Activated CD4-positive, alpha-beta T cell treated with anti-CD3 and anti-CD28 coated beads, Interleukin-2, amount 50 U/mL, for 48 hours (primary cell): ENCODE measurements around the gene ECI1.
"Not testable (repeated sequence)": the region's sequence is repeated elsewhere in the genome, so short reads cannot be mapped to it uniquely, and the experiment has no call there.

ENCODE experiments used
- DNase-seq, 2 experiments: peaks; one replicate each; pipeline ENCODE4 v3.0.0-alpha.2; 2020

The ECI1 gene

GRCh38 chr16:2278956-2279800 lies 27.8 kb upstream of the ECI1 start:
- no peak for DNase-seq

DNA sequence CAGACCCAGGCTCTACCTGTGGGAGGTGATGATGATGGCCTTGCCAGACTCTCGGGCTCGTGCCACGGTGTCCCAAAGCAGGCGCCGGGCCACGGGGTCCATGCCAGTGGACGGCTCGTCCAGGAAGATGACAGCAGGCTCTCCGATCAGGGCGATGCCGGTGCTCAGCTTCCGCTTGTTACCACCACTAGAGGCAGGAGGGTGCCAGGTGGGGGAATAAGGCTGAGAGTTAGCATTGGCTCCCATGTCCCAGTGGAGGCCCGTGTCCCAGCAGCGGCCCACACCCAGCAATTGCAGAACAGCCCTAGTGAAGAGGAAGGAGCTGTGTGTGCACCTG lies 26.9 kb upstream of the ECI1 start:
- DNase-seq = no peak

DNA sequence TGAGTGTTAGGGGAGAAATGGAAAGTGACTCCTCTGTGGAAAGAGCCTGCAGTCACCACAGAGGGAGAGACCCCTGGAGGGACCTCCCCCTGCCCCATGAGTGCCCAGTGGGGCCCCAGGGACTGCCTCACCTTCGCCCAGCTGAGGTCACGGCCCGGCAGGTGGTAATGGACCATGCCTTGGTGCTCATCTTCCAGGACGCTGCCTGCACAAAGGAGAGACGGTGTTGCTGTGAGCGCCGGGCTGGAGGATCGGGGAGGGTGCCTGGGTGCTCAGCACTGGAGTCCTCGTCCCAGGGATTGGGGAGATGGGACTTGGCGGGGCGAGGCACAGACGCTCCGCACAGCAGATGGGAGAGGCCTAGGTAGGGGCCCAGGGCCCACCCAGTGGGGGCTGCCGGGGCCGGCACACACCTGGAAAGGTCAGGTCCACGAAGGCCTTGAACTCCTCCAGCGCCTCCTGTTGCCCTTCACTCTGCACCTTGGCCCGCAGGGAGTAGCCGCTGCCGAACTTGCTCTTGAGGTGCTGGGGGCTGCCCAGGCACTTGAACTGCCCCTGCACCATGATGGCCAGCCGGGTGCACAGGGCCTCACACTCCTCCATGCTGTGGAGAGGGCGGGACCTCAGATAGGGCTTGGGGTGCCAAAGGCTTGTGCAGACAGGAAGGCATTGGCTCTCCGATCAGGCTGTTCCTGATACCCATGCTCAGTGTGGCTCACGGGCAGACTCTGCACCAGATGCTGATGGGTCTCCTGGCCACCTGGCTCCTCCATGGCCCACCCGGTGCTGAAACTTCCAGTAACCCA lies 26.3 kb upstream of the ECI1 start:
- DNase-seq = no peak

GRCh38 chr16:2276368-2277195 lies 25.2 kb upstream of the ECI1 start:
- no peak for DNase-seq

DNA sequence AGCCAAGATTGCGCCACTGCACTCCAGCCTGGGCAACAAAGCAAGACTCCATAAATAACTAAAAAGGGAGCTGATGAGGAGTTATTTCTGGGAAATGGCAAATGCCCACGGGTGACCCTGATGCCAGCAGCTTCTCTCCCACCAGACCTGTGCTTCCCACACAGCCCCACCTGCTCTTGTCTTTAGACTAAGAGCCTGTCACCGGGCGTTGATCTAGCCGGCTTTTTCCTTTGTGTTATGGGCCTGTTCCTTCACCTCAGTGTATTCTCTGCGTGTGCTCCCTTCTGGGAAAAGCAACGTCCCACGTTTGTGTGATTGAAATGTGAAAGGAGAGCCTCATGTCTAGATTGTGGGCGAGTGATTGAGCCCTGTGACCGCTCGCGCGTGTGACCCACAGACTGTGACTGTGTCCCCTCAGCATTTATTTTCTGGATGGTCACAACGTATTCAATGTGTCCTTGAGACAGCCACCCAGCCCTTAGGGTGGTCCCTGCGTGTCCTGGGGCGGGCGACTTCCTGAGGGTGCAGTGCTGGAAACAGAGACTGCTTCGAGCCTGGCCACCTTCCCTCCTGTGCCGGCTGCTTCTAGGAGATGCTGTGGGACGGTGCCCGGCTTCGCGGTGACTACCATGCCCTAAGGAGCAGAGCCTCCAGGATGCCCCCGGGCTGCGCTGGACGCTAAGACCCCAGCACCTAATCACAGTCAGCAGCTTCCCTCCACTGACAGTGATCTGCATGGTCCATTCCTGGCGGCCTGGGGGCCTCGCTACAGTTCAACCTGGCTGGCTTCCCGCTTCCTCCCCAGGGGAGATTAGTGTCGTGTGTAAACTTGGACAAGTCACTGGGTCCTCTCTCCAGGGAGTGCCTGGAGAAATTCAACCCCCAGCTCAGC lies 24.3 kb upstream of the ECI1 start:
- no peak for DNase-seq

GRCh38 chr16:2273931-2274330 lies 22.5 kb upstream of the ECI1 start:
- DNase-seq = no peak

GRCh38 chr16:2273484-2273883 lies 22.1 kb upstream of the ECI1 start:
- DNase-seq = no peak

DNA sequence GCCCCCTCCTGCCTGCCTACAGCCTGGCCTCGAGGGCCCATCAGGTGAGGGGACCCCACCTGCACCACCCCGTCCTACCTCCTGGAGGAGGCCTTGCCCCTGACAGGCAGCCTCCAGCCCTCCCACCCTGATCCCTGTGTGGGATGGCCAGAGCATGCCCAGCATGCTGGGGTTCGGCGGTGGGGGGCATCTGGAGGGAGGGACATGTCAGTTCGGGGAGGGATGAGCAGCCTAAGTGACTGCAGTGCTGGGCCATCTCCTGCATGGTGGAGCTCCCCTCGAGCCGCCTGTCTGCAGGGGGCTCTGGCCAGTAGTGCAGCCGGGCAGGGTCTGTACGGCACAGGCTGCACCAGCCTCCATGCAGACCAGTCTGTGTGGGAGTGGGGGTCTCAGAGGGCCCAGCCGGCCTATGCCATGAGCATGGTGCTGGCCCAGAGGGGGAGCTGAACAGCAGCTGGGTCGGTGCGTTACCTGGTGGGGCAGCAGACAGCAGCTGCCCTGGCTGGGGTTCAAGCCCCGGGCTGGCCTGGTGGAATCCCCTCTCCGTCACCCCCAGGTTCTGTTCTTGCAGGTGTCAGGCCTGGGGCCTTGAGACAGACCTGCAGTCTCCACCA lies 20.6 kb upstream of the ECI1 start:
- DNase-seq = no peak

DNA sequence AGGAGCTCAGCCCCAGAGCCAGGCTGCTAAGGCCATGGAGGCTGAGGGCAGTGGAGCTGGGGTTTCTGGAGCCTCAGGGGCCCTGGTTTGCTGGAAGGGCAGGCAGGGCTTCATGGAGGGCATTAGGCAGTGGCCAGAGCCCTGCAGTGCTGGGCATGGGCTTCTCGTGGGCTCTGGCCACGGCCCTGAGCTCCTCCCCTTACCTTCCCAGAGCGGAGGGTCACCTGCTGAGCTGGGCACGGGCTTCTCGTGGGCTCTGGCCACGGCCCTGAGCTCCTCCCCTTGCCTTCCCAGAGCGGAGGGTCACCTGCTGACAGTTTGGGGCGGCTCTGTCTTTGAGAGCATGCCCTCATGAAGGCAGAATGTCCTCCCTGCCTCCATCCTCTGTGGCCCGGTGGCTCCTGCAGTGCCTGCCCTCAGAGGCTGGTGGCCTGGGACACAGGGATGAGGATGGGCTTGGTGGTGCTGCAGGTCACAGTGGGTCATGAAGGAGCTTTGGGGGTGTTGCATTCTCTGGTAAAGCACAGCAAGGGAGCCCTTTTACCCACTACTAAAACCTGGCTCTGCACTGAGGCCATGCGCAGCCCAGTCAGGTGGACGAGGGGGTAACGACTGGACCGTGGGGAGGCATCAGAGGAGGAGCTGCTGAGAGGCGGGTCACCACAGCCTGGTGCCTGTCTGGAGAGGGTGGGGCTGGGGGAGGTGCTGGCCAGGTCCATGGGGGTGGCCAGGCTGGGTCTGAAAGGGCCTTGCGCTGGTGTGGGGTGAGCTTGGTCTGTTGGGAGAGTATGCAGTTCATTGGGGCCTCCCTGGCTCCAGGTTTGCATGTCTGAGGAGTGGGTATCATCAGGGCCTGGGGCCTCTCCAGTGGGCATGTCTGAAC lies 19.4 kb upstream of the ECI1 start:
- no peak for DNase-seq

GRCh38 chr16:2270070-2270462 lies 18.7 kb upstream of the ECI1 start:
- DNase-seq = no peak

- DNase-seq = peak; percentile 95 to 96
These were observed 16.7 kb upstream of the ECI1 start, which contains the start of gene RNPS1 for GRCh38 chr16:2267913-2268666. Gene RNPS1 (minus strand): TSS chr16:2268126. CDS start chr16:2264643, 3,483 bp downstream.

- DNase-seq = not testable (repeated sequence)
These were observed 16.1 kb upstream of the ECI1 start for GRCh38 chr16:2267505-2267912.

DNA sequence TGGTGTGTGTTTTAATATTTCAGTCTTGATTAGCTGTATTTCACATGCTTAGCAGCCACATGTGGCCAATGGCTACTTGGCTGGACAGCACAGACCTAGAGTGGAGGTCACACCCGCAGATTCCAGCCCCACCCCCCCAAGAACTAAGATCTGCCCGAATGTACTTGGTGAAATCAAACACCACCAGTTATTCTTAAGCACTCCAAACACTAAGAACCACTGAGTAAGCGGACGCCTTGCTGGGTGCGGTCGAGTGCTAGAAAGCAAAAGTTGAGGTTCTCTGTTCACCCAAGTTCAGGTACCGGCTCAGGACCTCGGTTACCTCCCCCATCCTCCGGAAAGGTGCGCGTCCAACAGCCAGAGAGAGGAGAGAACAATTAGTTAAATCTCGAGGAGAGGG lies 15.5 kb upstream of the ECI1 start:
- peak; percentile 17 to 24 for DNase-seq

DNA sequence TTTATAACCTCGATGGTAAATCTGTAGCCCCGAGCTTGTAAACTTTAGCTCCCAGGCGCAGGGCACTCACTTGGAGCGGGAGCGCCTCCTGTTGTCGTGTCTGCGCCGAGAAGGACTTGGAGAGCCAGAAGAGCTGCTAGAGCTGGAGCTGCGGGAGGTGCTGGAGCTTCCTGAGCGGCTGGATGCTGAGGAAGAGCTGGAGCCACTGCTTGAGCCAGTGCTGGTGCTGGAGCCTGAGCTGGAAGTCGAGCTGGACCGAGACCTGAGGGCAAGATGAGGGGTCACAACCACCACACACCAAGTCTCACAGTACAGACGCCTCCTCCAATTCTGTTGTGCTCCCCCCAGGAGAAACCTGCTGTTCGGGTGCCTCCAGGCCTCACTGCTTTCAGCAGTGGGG lies 11.6 kb upstream of the ECI1 start:
- not testable (repeated sequence) for DNase-seq

DNA sequence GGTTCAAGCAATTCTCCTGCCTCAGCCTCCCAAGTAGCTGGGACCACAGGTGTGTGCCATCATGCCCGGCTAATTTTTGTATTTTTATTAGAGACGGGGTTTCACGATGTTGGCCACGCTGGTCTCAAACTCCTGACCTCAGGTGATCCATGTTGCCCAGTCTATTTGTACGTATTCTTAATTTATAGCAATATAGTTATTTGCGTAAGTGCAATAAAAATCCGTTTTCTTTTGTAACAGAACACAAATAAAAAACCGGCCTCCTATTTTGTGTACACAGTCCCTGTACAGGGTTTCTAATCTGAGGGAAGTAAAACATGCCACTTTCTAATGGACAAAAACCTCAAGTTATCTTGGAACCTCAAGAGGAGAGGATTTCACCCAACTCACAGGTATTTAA lies 8.9 kb upstream of the ECI1 start:
- DNase-seq = no peak

DNA sequence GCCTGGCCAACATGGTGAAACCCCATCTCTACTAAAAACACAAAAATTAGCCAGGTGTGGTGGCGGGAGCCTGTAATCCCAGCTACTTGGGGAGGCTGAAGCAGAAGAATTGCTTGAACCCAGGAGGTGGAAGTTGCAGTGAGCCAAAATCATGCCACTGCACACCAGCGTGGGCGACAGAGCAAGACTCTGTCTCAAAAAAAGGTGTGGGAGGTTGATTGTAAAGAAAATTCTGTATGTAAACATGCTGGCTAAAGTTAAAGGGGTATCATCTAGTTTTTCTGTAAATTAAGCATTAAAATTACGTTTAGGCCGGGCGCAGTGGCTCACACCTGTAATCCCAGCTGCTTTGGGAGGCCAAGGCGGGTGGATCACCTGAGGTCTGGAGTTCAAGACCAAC lies 7.1 kb upstream of the ECI1 start:
- not testable (repeated sequence) for DNase-seq

DNA sequence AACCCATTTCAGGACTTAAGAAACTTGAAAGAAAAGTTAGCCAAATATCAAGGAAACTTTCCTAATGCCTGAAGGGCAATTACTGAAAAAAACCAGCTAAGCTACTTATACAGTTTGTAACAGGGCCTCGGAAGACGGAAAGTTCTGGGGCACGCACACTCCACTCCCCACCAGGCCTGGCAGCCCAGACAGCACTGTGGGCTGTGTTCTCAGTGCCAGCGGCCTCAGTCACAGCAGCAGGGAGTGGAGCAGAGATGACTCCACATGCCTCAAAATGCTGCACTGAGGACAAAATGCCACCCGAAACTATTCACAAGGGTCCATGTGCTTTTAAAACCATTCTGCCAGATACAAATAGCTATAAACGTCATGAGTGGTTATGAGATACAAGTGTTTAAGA lies 6.3 kb upstream of the ECI1 start:
- DNase-seq = no peak

GRCh38 chr16:2256531-2257140 lies 5.2 kb upstream of the ECI1 start:
- DNase-seq = no peak

- no peak for DNase-seq
These were observed 1.9 kb upstream of the ECI1 start for GRCh38 chr16:2253293-2253692.

GRCh38 chr16:2252806-2253148 lies 1.4 kb upstream of the ECI1 start:
- no peak for DNase-seq
